TTC549 (cell line): Measurements from ENCODE around the gene LPXN.

Experiments
- FAIRE-seq: peaks from 2 replicates; lab custom pipeline; 2012; peaks lifted over from hg19 to GRCh38; lab: Jason Lieb, UNC

Gene LPXN

GRCh38 chr11:58575377-58576020 is at the start of gene LPXN:
Gene LPXN (minus strand): TSS chr11:58575856. CDS start chr11:58575772, 84 bp downstream.
- no peak for FAIRE-seq

- FAIRE-seq: no peak
Measured at GRCh38 chr11:58625086-58625485, 49.4 kb upstream of the LPXN start.

DNA sequence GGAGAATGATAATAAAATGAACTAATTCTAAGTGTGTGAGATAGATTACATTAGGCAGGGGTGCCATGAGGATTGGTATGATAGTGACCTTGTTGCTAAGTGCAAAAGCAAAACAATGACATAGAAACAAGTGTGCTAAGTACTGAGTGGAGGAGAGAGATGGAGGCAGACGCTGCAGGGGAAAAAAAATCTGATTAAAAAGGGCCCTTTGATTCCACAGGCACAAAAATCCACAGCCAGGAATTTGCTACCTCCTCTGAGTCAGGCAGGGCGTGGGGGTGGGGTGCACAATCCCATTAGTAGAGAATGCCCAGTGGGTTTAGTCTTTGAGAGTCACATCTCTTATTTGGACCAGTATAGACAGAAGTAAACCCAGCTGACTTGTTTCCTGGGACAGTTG is 46.7 kb upstream of the LPXN start, which contains the start of gene CNTF:
CNTF (plus strand) TSS at position 322 of the 400 bp plus-strand sequence. CDS start 88 bp downstream, outside the sequence.
- FAIRE-seq: no peak

- FAIRE-seq: no peak
Measured at GRCh38 chr11:58621586-58622262, 46.1 kb upstream of the LPXN start.

DNA sequence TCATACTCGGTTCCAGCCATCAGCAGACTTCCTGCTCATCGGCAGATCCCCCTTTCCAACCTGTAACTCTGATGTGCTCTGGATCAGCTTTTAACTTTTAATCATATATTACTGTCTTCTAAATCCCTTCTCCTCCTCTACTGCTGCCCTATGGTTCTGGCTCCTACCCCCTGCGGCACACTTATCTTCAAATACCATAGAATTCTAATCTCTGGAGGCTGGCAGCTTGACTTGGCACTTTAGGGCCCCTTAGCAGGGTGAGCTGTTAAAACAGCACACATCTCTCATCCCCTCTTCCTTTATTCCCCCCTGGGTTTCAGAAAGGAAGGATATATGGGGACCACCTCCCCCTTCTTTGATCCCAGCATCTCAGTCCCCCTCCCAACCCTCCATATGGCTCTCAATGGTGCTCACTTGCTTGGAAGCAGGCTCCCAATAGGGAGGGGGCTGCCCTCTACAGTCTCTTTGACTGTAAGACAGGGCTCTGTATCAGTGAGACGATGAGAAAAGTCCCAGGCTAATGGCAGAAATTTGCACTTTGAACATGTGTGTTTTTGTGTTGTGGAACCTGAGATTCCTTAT is 42.4 kb upstream of the LPXN start:
- FAIRE-seq: no peak

- no peak for FAIRE-seq
Measured at GRCh38 chr11:58616594-58616993, 40.9 kb upstream of the LPXN start.

- FAIRE-seq: no peak
Measured at GRCh38 chr11:58615559-58615958, 39.9 kb upstream of the LPXN start.

DNA sequence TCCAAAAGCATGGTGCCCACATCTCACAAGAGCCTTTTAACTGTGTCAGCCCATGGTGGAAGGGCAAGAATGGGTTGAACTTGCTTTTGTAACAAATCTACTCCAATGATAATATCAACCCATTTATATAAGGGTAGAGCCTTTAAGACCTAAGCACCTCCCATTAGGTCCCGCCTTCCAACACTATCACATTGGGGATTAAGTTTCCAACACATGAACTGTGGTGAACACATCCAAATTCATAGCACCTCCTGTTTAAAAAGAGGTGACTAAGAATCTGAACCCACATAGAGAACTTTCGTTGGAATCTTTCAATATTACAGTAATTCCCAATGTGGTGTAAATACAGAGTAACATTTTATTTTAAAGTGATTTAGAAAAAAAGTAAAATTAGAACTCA is 37.6 kb upstream of the LPXN start:
- FAIRE-seq: no peak

GRCh38 chr11:58609723-58610122 is 34.1 kb upstream of the LPXN start:
- FAIRE-seq: no peak

- no peak for FAIRE-seq
Measured at GRCh38 chr11:58608331-58608730, 32.7 kb upstream of the LPXN start.

DNA sequence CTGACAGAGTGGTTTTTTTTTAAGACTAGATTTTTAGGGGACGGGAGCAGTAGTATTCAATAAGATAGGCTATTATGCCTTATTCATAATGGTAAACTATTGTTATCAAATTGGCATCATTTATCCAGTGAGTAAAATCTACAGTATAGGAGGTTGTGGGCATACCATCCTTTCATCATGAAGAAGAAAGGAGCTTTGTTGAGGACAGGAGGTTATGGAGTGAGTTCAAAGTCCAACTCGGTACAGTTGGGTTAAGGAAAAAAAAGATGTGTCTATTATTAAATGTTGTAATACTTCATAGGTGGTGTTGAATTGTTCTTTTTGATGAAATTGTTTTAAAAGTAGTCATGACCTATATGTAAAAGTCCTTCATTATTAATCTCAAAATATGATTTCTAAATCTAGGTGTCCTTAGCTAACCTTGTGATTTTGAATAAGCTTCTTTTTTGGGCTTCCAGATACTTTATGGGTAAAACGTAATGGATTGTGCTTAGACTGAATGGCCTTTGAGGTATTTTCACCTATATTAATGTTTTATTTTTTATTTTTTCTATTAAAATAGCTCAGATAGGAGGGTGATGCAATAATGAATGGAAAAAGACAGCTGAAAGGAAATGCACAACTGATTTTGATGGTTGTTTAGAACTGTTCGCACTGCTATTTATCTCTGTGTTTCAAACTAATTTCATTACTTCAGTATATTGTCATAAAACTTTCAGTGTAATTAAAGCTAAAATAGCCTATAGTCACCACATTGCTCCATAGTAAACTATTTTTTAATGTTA is 31.5 kb upstream of the LPXN start:
- no peak for FAIRE-seq

DNA sequence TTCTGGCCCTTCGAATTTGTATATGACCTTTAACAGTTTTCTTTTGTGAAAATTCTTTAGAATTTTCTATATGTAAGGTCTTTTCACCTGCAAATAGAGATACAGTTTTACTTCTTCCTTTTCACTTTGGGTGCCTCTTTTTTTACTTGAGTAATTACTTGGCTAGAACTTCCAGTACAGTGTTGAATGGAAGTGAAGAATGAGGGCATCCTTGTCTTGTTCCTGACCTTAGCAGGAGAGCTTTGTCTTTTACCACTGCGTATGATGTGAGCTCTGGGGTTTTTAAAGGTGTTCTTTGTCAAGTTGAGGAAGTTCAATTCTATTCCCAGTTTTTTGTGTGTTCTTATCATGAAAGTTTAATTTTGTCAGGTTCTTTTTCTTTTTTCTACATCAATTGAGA is 24.9 kb upstream of the LPXN start:
- FAIRE-seq: no peak

- no peak for FAIRE-seq
Measured at GRCh38 chr11:58597486-58598144, 22.0 kb upstream of the LPXN start.

DNA sequence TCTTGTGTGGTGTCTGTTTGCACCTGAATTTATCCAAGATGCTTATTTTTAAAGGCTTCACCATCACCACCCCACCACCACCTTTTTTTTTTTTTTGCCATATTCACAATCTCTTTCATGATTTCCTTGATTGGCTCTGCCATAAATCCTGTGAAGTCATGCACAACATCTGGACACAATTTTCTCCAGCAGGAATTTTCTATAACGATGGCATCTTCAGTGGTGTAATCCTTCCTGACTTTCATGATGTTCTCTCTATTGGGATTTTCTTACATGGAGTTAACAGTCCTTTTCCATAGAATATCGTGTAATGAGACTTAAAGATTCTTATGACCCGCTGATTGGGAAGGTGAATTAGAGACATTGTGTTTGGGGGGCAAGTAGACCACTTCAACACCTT is 21.0 kb upstream of the LPXN start:
- FAIRE-seq: no peak

DNA sequence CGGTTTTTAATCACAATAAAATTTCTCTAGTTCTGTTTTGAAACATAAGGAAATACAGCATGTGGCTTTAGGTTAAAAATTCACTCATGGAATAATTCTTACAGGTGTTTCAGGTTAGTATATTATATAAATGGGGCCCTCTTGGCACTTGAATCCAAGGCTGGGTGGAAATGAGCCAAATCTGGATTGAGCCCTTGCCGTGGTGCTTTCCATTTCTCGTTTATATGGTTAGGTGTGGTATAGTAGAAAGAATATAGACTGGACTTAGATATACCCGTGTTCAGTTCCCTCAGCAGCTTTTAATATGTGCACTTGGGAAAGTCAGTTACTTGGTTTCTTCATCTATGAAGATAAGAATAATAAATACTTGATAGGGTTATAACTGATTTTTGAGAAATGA is 19.2 kb upstream of the LPXN start:
- FAIRE-seq: no peak

DNA sequence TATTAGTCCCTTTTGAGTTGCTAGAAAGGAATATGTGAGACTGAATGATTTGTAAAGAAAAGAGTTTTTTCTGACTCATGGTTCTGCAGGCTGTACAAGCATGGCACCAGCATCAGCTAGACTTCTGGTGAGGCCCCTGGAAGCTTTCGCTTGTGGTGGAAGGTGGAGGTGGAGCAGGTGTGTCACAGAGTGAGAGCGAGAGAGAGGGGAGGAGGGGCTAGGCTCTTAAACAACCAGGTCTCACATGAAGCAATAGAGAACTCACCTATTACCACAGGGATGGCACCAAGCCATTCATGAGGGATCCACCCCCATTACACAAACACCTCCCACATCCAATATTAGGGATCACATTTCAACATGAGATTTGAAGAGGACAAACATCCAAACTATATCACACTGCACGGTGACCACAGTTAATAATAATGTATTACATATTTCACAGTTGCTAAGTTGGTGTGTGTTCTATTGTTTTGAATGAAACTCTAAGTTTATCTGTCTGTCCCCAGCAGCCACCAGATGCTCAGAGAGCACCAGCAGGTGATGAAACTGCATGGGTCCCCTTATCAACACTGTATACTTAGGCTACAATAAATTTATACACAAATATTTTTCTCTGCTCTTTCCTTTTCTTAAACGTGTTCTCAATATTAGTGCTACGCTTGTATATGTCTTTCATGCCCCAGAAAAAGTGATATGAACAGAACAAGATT is 17.3 kb upstream of the LPXN start:
- no peak for FAIRE-seq

- no peak for FAIRE-seq
Measured at GRCh38 chr11:58591659-58592058, 16.0 kb upstream of the LPXN start.

GRCh38 chr11:58586998-58587397 is 11.3 kb upstream of the LPXN start:
- no peak for FAIRE-seq

- FAIRE-seq: no peak
Measured at GRCh38 chr11:58582437-58582836, 6.8 kb upstream of the LPXN start.

DNA sequence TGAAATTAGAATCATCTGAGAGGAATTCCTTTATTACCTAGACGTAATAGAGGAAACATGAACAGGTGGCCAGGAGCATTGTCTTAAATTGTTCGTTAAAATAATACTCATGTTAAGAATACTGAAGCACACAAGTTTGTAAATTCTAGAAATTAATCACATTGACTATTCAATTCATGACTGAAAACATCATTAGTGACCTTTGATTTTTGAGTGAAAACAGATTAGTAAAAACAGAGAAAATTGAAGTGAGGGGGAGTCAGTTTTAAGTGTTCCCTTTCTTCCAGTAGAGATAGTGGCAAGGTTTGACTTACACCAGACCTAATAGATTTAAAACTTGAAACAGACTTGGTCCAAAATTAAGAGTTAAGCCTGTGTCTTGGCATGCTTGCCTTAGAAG is 4.7 kb upstream of the LPXN start:
- FAIRE-seq: no peak
